HCT116 (cell line): ENCODE measurements around the gene PPP1R1A. TPM values are rescaled to one million over a fixed set of nuclear protein-coding genes. Genes with fewer than 3 reads are reported as not detected.

Experiments
- ATAC-seq: fragments of 200-7000 bp; cut with Tn5 transposase; 2 replicates; pipeline ENCODE4 v1.9.1; 2020; ENCODE audit warnings: mild to moderate bottlenecking, moderate library complexity
- BruUV-seq: library from RNA; stranded (reverse); fragments of 400-500 nt; replicated peaks from 2 replicates; lab custom pipeline; 2021; lab: Mats Ljungman, UMichigan
- CTCF ChIA-PET: fragments of 300-600 bp; sonication (Branson Sonifier 250); formaldehyde crosslinking; loops from one replicate; lab custom pipeline; 2021; ENCODE audit warnings: antibody characterized with exemption; lab: Charles Lee
- POLR2A ChIA-PET: fragments of 300-600, 350-600 bp; sonication (Branson Sonifier 250); formaldehyde crosslinking; loops from one replicate; lab custom pipeline; 2021; ENCODE audit warnings: antibody characterized with exemption; lab: Charles Lee
- RAD21 ChIA-PET, 2 experiments: fragments of 300-600 bp; sonication (Branson Sonifier 250); formaldehyde crosslinking; loops; one replicate each; lab custom pipeline; 2023; ENCODE audit warnings: low total read pairs in 2 of 2; ENCODE audit not compliant: uncharacterized antibody in 2 of 2, unreplicated experiment in 2 of 2, low non-redundant PET in 1 of 2; lab: Charles Lee
- DNase-seq: peaks from one replicate; pipeline ENCODE4 v3.0.0-alpha.2; 2010; ENCODE audit warnings: low read depth, low spot score
- H2AFZ ChIP-seq: fragments of 200-600 bp; shearing (Covaris generic), sonication (generic); 2 replicates; pipeline ENCODE4 v1.6.1; 2017; ENCODE audit warnings: low read depth, mixed run types, mixed read lengths, antibody characterized with exemption, low read length; ENCODE audit not compliant: poor library complexity, severe bottlenecking
- H3K27ac ChIP-seq: 2 replicates; pipeline ENCODE4 v1.5.1; 2012; ENCODE audit warnings: low read depth, low read length
- H3K27me3 ChIP-seq: fragments of 200-600 bp; sonication (generic); 2 replicates; pipeline ENCODE4 v1.6.1; 2016; ENCODE audit warnings: mixed run types, low read length, mixed read lengths; ENCODE audit not compliant: insufficient read depth
- H3K36me3 ChIP-seq, 2 experiments: fragments of 200-500 bp in 1 of 2; fragments of 200-600 bp in 1 of 2; sonication (Bioruptor generic) in 1 of 2; sonication (generic) in 1 of 2; 2 replicates each; pipeline versions ENCODE4 v1.5.1 to v1.6.1; 2014 to 2016; ENCODE audit warnings: low read length in 2 of 2, inconsistent platforms in 1 of 2, mixed read lengths in 1 of 2, mixed run types in 1 of 2; ENCODE audit not compliant: insufficient read depth in 2 of 2, control insufficient read depth in 1 of 2
- H3K4me1 ChIP-seq, 2 experiments: fragments of 200-600 bp in 1 of 2; sonication (generic) in 1 of 2; 2 replicates each; pipeline versions ENCODE4 v1.5.1 to v1.6.1; 2012 to 2017; ENCODE audit warnings: low read length in 2 of 2, inconsistent platforms in 1 of 2, mild to moderate bottlenecking in 1 of 2, mixed read lengths in 1 of 2, mixed run types in 1 of 2, moderate library complexity in 1 of 2; ENCODE audit not compliant: insufficient read depth in 2 of 2, control insufficient read depth in 1 of 2
- H3K4me2 ChIP-seq: fragments of 200-600 bp; sonication (generic); 2 replicates; pipeline ENCODE4 v1.6.1; 2017; ENCODE audit warnings: mixed run types, low read length, mixed read lengths
- H3K4me3 ChIP-seq, 2 experiments: fragments of 200-600 bp in 1 of 2; sonication (generic) in 1 of 2; replicated peaks in 1 of 2; 2 replicates each; pipeline ENCODE4 v1.5.1; 2011 to 2016; ENCODE audit warnings: low read length in 2 of 2, control low read depth in 1 of 2, low read depth in 1 of 2, mild to moderate bottlenecking in 1 of 2, mixed read lengths in 1 of 2, mixed run types in 1 of 2
- H3K79me2 ChIP-seq: fragments of 200-600 bp; sonication (generic); 2 replicates; pipeline ENCODE4 v1.6.1; 2017; ENCODE audit warnings: mild to moderate bottlenecking, mixed run types, low read length, moderate library complexity, mixed read lengths; ENCODE audit not compliant: insufficient read depth
- H3K9ac ChIP-seq: fragments of 200-600 bp; sonication (generic); 2 replicates; pipeline ENCODE4 v1.6.1; 2016; ENCODE audit warnings: low read length, mixed read lengths
- H3K9me2 ChIP-seq: fragments of 200-600 bp; sonication (generic), shearing (Covaris generic); 2 replicates; pipeline ENCODE4 v1.6.1; 2017; ENCODE audit warnings: mixed run types, mild to moderate bottlenecking, moderate library complexity; ENCODE audit not compliant: insufficient read depth
- H3K9me3 ChIP-seq, 2 experiments: fragments of 200-500 bp in 1 of 2; fragments of 200-600 bp in 1 of 2; sonication (Bioruptor generic) in 1 of 2; sonication (generic) in 1 of 2; 2 replicates each; pipeline ENCODE4 v1.6.1; 2014 to 2017; ENCODE audit warnings: low read length in 2 of 2, mixed read lengths in 2 of 2, inconsistent platforms in 1 of 2, low read depth in 1 of 2, mild to moderate bottlenecking in 1 of 2, mixed run types in 1 of 2, moderate library complexity in 1 of 2; ENCODE audit not compliant: control insufficient read depth in 1 of 2, insufficient read depth in 1 of 2
- H4K20me1 ChIP-seq: fragments of 200-600 bp; sonication (generic), shearing (Covaris generic); 2 replicates; pipeline ENCODE4 v1.6.1; 2017; ENCODE audit warnings: mixed run types, mild to moderate bottlenecking, moderate library complexity; ENCODE audit not compliant: insufficient read depth
- ATF3 ChIP-seq: IDR thresholded peaks from 2 replicates; pipeline ENCODE4 v1.6.1; 2012
- CBX3 ChIP-seq: IDR thresholded peaks from 2 replicates; pipeline ENCODE4 v1.6.1; 2012; ENCODE audit warnings: low read depth
- CEBPB ChIP-seq: IDR thresholded peaks from 2 replicates; pipeline ENCODE4 v1.6.1; 2012; ENCODE audit warnings: low read depth
- EGR1 ChIP-seq: IDR thresholded peaks from 2 replicates; pipeline ENCODE4 v1.6.1; 2012; ENCODE audit warnings: low read depth
- ELF1 ChIP-seq: IDR thresholded peaks from 2 replicates; pipeline ENCODE4 v1.6.1; 2012; ENCODE audit warnings: low read depth, borderline replicate concordance
- EZH2phosphoT487 ChIP-seq: fragments of 200-600 bp; IDR thresholded peaks from 2 replicates; pipeline ENCODE4 v1.6.1; 2018; ENCODE audit warnings: antibody characterized with exemption, borderline replicate concordance
- MAX ChIP-seq: IDR thresholded peaks from 2 replicates; pipeline ENCODE4 v1.6.1; 2012
- POLR2A ChIP-seq: IDR thresholded peaks from 2 replicates; pipeline ENCODE4 v1.7.0; 2011; ENCODE audit warnings: borderline replicate concordance; ENCODE audit not compliant: insufficient read depth, insufficient read length; ENCODE audit errors: extremely low read depth
- POLR2AphosphoS5 ChIP-seq: IDR thresholded peaks from 2 replicates; pipeline ENCODE4 v1.6.1; 2011; ENCODE audit warnings: mild to moderate bottlenecking, low read depth, low read length, moderate library complexity
- REST ChIP-seq: IDR thresholded peaks from 2 replicates; pipeline ENCODE4 v1.6.1; 2012; ENCODE audit warnings: low read depth
- SRF ChIP-seq: IDR thresholded peaks from 2 replicates; pipeline ENCODE4 v1.6.1; 2012; ENCODE audit warnings: low read depth
- TCF7L2 ChIP-seq: IDR thresholded peaks from 2 replicates; pipeline ENCODE4 v1.7.0; 2011; ENCODE audit warnings: borderline replicate concordance, inconsistent platforms; ENCODE audit not compliant: insufficient read depth, insufficient read length; ENCODE audit errors: extremely low read depth
- intact Hi-C: fragments of 100-400 bp; cut with micrococcal nuclease; formaldehyde crosslinking; loops from 2 replicates; pipeline ENCODE4 v1.10.0; 2022
- total RNA-seq: library from RNA; stranded (reverse); gene quantifications from one replicate; pipeline ENCODE4 v1.2.1, GENCODE V29; 2021; ENCODE audit not compliant: unreplicated experiment

Gene PPP1R1A
- total RNA-seq, 1 experiment from 2014 or later: 0.61 TPM

- Histone ChIP-seq H3K4me3 (peak overlapping the region; percentile 11 to 13; a peak in 1 of 4 replicates), H4K20me1 (no peaks in the 10 kb centered on the region), H3K27me3 (peaks cover 9% of the 10 kb centered on the region; the same call in 1 of the 2 replicates), H3K9me3 (no peaks in the 10 kb centered on the region), H3K9ac (no peak overlapping the region), H3K36me3 (no peaks in the 10 kb centered on the region), H2AFZ (no peak overlapping the region), H3K79me2 (no peaks in the 10 kb centered on the region), H3K4me1 (peaks cover 0 to 5% of the 10 kb centered on the region in 2 experiments; a peak in 1 of 4 replicates), H3K9me2 (no peaks in the 10 kb centered on the region), H3K27ac (no peak overlapping the region)
- DNase-seq (no peak), ATAC-seq (no peak)
- ChIA-PET POLR2A (no interaction called here), RAD21 (no interaction called here), CTCF (no interaction called here)
- intact Hi-C loops: no loop called here
- no TSS peak for BruUV-seq
- TF ChIP-seq ATF3: no peak
- TF ChIP-seq EZH2phosphoT487: no peak
- no peak for TF ChIP-seq POLR2A
- no peak for TF ChIP-seq MAX
- no peak for TF ChIP-seq CBX3
- TF ChIP-seq POLR2AphosphoS5: no peak
- TF ChIP-seq EGR1: no peak
- no peak for TF ChIP-seq REST
- no peak for TF ChIP-seq ELF1
- no peak for TF ChIP-seq CEBPB
- no peak for TF ChIP-seq TCF7L2
- TF ChIP-seq SRF: no peak
- TF ChIP-seq, all 23 proteins: peak for 0
- H3K4me2 ChIP-seq: peak overlapping the region; percentile 65
Measured at GRCh38 chr12:54588890-54589267, 420 bp upstream of the PPP1R1A start.
